Adrenal gland (tissue), 5 donors: Measurements from ENCODE around the gene ROPN1B.
A peak's percentile ranks its signal among the peaks of the same experiment; 100 is the strongest.
"Not testable (repeated sequence)": the region's sequence is repeated elsewhere in the genome, so short reads cannot be mapped to it uniquely, and the experiment has no call there.

Experiments
- POLR2A ChIP-seq, 2 donors: fragments of 450-650 bp; IDR thresholded peaks; one replicate each; pipeline ENCODE4 v1.6.1; 2017; ENCODE audit warnings: antibody characterized with exemption in 2 of 2, mild to moderate bottlenecking in 2 of 2, moderate library complexity in 1 of 2
- TF ChIP-seq, protein P1 (sequence below), 6 experiments: fragments of 450-650 bp in 4 of 6; fragments of 200-600 bp in 2 of 6; sonication (generic) in 1 of 6; IDR thresholded peaks; 1 replicate in 5 of 6; 2 replicates in 1 of 6; pipeline versions ENCODE4 v1.5.1 to v1.8.0; 2016 to 2021; ENCODE audit warnings: antibody characterized with exemption in 6 of 6, mild to moderate bottlenecking in 2 of 6, moderate library complexity in 1 of 6
- donor health status: DM: no; HTN: no; CAD: no.

DNA sequence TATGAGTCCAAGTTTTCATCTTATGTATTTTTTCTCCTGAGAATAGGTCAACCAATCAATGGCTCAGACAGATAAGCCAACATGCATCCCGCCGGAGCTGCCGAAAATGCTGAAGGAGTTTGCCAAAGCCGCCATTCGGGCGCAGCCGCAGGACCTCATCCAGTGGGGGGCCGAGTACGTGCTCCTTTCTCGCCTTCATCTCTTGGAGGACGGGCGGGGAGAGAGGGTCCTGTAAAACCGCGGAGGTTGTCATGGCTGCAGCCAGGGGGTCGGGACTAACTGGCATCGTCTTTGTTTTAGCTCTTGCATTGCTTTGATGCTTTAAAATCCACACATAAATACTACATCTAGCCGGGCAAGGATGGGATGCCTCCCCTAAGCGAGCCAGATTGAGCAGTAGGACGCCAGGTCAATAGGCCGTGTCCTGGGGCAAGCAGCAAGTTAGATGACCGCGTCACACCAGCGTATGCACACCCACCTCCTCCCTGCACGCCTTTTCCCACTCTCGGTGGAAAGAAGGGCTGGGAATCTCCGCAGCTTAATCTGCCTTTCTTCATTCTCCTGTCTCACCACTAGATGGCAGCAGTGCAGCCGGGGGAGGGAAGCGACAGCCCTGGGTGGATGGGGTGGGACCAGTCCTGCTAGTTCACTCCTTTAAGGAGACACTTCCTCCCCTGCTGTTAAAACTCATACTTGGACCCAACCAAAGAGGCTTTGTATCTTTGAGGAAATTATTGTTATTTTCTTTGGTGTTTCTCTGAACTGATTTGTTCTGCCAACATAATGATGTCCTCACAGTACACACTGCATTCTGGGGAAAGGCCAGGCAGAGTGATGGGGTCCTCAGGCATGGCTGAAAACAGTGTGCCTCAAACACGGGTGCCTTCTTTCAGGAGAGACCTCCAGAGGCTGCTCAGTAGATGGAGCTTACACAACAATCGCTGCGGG is 3.3 kb downstream of the ROPN1B start:
- TF ChIP-seq, protein P1, sequence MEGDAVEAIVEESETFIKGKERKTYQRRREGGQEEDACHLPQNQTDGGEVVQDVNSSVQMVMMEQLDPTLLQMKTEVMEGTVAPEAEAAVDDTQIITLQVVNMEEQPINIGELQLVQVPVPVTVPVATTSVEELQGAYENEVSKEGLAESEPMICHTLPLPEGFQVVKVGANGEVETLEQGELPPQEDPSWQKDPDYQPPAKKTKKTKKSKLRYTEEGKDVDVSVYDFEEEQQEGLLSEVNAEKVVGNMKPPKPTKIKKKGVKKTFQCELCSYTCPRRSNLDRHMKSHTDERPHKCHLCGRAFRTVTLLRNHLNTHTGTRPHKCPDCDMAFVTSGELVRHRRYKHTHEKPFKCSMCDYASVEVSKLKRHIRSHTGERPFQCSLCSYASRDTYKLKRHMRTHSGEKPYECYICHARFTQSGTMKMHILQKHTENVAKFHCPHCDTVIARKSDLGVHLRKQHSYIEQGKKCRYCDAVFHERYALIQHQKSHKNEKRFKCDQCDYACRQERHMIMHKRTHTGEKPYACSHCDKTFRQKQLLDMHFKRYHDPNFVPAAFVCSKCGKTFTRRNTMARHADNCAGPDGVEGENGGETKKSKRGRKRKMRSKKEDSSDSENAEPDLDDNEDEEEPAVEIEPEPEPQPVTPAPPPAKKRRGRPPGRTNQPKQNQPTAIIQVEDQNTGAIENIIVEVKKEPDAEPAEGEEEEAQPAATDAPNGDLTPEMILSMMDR (IDR thresholded peaks at IDR 0.05), result peak; percentile 65 to 83 (median 68)
- not testable (repeated sequence) for TF ChIP-seq POLR2A (IDR thresholded peaks at IDR 0.05)
